Parathyroid adenoma (tissue), 2 donors: Measurements from ENCODE around the gene CTSG.
"Not testable (repeated sequence)": the region's sequence is repeated elsewhere in the genome, so short reads cannot be mapped to it uniquely, and the experiment has no call there.

Experiments
- H2AFZ ChIP-seq: fragments of 300-600 bp; sonication (generic); one replicate; pipeline ENCODE4 v1.7.0; 2017; ENCODE audit warnings: antibody characterized with exemption, mild to moderate bottlenecking
- H3K27ac ChIP-seq: fragments of 300-600 bp; sonication (generic); one replicate; pipeline ENCODE4 v1.7.0; 2017
- H3K27me3 ChIP-seq: fragments of 300-600 bp; sonication (generic); one replicate; pipeline ENCODE4 v1.7.0; 2017; ENCODE audit warnings: low read length; ENCODE audit not compliant: control insufficient read depth, insufficient read depth
- H3K36me3 ChIP-seq: fragments of 300-600 bp; sonication (generic); one replicate; pipeline ENCODE4 v1.7.0; 2017; ENCODE audit warnings: low read length; ENCODE audit not compliant: control insufficient read depth, insufficient read depth
- H3K4me1 ChIP-seq: fragments of 300-600 bp; sonication (generic); one replicate; pipeline ENCODE4 v1.7.0; 2017; ENCODE audit warnings: control low read depth
- H3K4me2 ChIP-seq: fragments of 300-600 bp; sonication (generic); one replicate; pipeline ENCODE4 v1.7.0; 2017; ENCODE audit warnings: low read length
- H3K4me3 ChIP-seq: fragments of 300-600 bp; sonication (generic); one replicate; pipeline ENCODE4 v1.7.0; 2017; ENCODE audit warnings: low read depth, low read length
- H3K79me2 ChIP-seq: fragments of 300-600 bp; sonication (generic); one replicate; pipeline ENCODE4 v1.7.0; 2017; ENCODE audit warnings: control low read depth
- H3K9ac ChIP-seq: fragments of 300-600 bp; sonication (generic); one replicate; pipeline ENCODE4 v1.7.0; 2017; ENCODE audit warnings: mild to moderate bottlenecking
- H3K9me3 ChIP-seq: fragments of 300-600 bp; sonication (generic); one replicate; pipeline ENCODE4 v1.7.0; 2017; ENCODE audit warnings: low read length; ENCODE audit not compliant: control insufficient read depth
- CTCF ChIP-seq: fragments of 300-600 bp; sonication (generic); IDR thresholded peaks from one replicate; pipeline ENCODE4 v1.7.0; 2017; ENCODE audit warnings: antibody characterized with exemption, mild to moderate bottlenecking
- donor health status: primary hyperparathyroidism.

CTSG gene

GRCh38 chr14:24597403-24597802, 21.4 kb upstream of the CTSG start:
- no peak overlapping the region for H3K4me2 ChIP-seq
- no peak overlapping the region for H3K27ac ChIP-seq
- H3K79me2 ChIP-seq = no peaks in the 10 kb centered on the region
- no peak overlapping the region for H3K4me3 ChIP-seq
- no peaks in the 10 kb centered on the region for H3K27me3 ChIP-seq
- no peak for TF ChIP-seq CTCF
- H3K36me3 ChIP-seq = no peaks in the 10 kb centered on the region
- no peaks in the 10 kb centered on the region for H3K9me3 ChIP-seq
- no peak overlapping the region for H3K9ac ChIP-seq
- no peak overlapping the region for H2AFZ ChIP-seq
- no peaks in the 10 kb centered on the region for H3K4me1 ChIP-seq

- no peak overlapping the region for H2AFZ ChIP-seq
- no peak overlapping the region for H3K9ac ChIP-seq
- H3K36me3 ChIP-seq = no peaks in the 10 kb centered on the region
- no peak for TF ChIP-seq CTCF
- H3K4me1 ChIP-seq = no peaks in the 10 kb centered on the region
- no peak overlapping the region for H3K4me2 ChIP-seq
- H3K27ac ChIP-seq = no peak overlapping the region
- no peaks in the 10 kb centered on the region for H3K79me2 ChIP-seq
- no peaks in the 10 kb centered on the region for H3K27me3 ChIP-seq
- H3K4me3 ChIP-seq = no peak overlapping the region
- no peaks in the 10 kb centered on the region for H3K9me3 ChIP-seq
Observed at GRCh38 chr14:24595073-24595808, 19.2 kb upstream of the CTSG start.

GRCh38 chr14:24591004-24591403, 15.0 kb upstream of the CTSG start:
- H3K9me3 ChIP-seq, H3K4me1 ChIP-seq, H3K4me3 ChIP-seq, H3K27me3 ChIP-seq, H2AFZ ChIP-seq, H3K36me3 ChIP-seq, H3K9ac ChIP-seq, H3K27ac ChIP-seq, H3K79me2 ChIP-seq, H3K4me2 ChIP-seq: not testable (repeated sequence)

GRCh38 chr14:24584402-24584801, 8.4 kb upstream of the CTSG start:
- not testable (repeated sequence) for H3K27me3 ChIP-seq, H3K4me1 ChIP-seq, H3K36me3 ChIP-seq, H3K9me3 ChIP-seq, H2AFZ ChIP-seq, H3K9ac ChIP-seq, H3K4me2 ChIP-seq, H3K79me2 ChIP-seq, H3K4me3 ChIP-seq, H3K27ac ChIP-seq

GRCh38 chr14:24578558-24578957, 2.5 kb upstream of the CTSG start:
- Histone ChIP-seq H3K27me3 (no peaks in the 10 kb centered on the region), H3K79me2 (no peaks in the 10 kb centered on the region), H3K4me3 (no peak overlapping the region)

More at GRCh38 chr14:24578558-24578957, 2.5 kb upstream of the CTSG start:
- Histone ChIP-seq H3K4me2 (no peak overlapping the region), H3K27ac (no peak overlapping the region), H3K36me3 (no peaks in the 10 kb centered on the region), H3K9ac (no peak overlapping the region), H3K9me3 (no peaks in the 10 kb centered on the region), H2AFZ (no peak overlapping the region), H3K4me1 (no peaks in the 10 kb centered on the region)
- no peak for TF ChIP-seq CTCF
